Activated T-helper 1 cell treated with anti-CD3 and anti-CD28 coated beads, Interleukin-2, amount 50 U/mL, for 16 hours (primary cell): ENCODE results near the gene ABCC3.

Source experiments
- DNase-seq, 2 donors: peaks; one replicate each; pipeline ENCODE4 v3.0.0-alpha.2; 2020; ENCODE audit warnings: low read depth in 1 of 2, low spot score in 1 of 2

ABCC3 gene

GRCh38 chr17:50641357-50641756, 6.7 kb downstream of the ABCC3 start:
- no peak for DNase-seq

GRCh38 chr17:50642071-50642721, 7.5 kb downstream of the ABCC3 start:
- DNase-seq, result no peak

GRCh38 chr17:50642722-50643656, 8.3 kb downstream of the ABCC3 start:
- no peak for DNase-seq

- no peak for DNase-seq
These were observed 11.3 kb downstream of the ABCC3 start for GRCh38 chr17:50645748-50646682.

GRCh38 chr17:50647187-50647586, 12.5 kb downstream of the ABCC3 start:
- DNase-seq, result no peak

- DNase-seq, result no peak
These were observed 14.6 kb downstream of the ABCC3 start for GRCh38 chr17:50649042-50649908.

GRCh38 chr17:50651661-50652060, 17.0 kb downstream of the ABCC3 start:
- DNase-seq, result no peak

- DNase-seq, result no peak
These were observed 19.1 kb downstream of the ABCC3 start for GRCh38 chr17:50653738-50654137.

GRCh38 chr17:50656509-50656908, 21.8 kb downstream of the ABCC3 start:
- no peak for DNase-seq

GRCh38 chr17:50657054-50657453, 22.4 kb downstream of the ABCC3 start:
- DNase-seq, result no peak

GRCh38 chr17:50657627-50658026, 22.9 kb downstream of the ABCC3 start:
- no peak for DNase-seq

GRCh38 chr17:50658616-50659015, 23.9 kb downstream of the ABCC3 start:
- DNase-seq, result no peak

- DNase-seq, result no peak
These were observed 24.5 kb downstream of the ABCC3 start for GRCh38 chr17:50659179-50659578.

GRCh38 chr17:50660042-50660886, 25.6 kb downstream of the ABCC3 start:
- DNase-seq, result no peak

GRCh38 chr17:50660887-50661345, 26.2 kb downstream of the ABCC3 start:
- no peak for DNase-seq

GRCh38 chr17:50661348-50661747, 26.7 kb downstream of the ABCC3 start:
- DNase-seq, result no peak

GRCh38 chr17:50661795-50662391, 27.2 kb downstream of the ABCC3 start:
- DNase-seq, result no peak

- DNase-seq, result no peak
These were observed 28.0 kb downstream of the ABCC3 start for GRCh38 chr17:50662632-50663225.
